ENCODE data around the gene ADAMTS12. TPM values are rescaled to one million over a fixed set of nuclear protein-coding genes. Genes with fewer than 3 reads are reported as not detected.

Gene ADAMTS12
- polyA plus RNA-seq, 1 donor from 2014 or later, result 0.07 TPM

DNA sequence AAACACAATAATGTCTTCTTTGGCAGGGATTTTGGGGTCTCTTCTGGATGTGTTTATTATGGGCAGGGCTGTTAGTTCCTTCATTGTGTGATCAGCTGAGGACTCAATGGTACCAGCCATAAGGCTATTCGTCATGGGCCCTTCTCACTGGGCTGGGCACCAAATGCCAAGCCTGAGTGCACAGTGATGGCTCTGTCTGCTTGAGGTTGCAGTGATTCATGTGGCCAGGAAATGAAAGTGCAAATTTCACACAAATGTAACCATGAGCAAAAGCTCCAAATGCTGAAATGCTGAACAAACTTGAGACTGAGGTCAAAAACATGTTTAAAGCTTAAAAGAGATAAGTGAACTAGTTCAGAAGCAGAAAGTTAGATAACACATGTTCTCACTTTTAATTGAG is 260.0 kb downstream of the ADAMTS12 start:
- Histone ChIP-seq H3F3A (ENCODE audit: insufficient read depth, low read length, poor library complexity, severe bottlenecking) (no peaks in the 10 kb centered on the region), H3K9me2 (ENCODE audit: insufficient read depth, low read length) (no peaks in the 10 kb centered on the region), H3K27ac (ENCODE audit: low read length) (no peak overlapping the region), H3K9ac (ENCODE audit: low read length) (no peak overlapping the region), H4K20me1 (ENCODE audit: insufficient read depth) (no peaks in the 10 kb centered on the region), H3K9me3 (ENCODE audit: low read length) (no peaks in the 10 kb centered on the region), H3K4me2 (ENCODE audit: low read length) (no peak overlapping the region), H2AFZ (ENCODE audit: low read depth, low read length) (no peak overlapping the region), H3K4me3 (ENCODE audit: low read length) (no peak overlapping the region), H3K79me2 (replicated peaks; ENCODE audit: insufficient read depth, low read length) (no peaks in the 10 kb centered on the region), H3K36me3 (ENCODE audit: insufficient read depth, low read length) (no peaks in the 10 kb centered on the region), H3K27me3 (ENCODE audit: insufficient read depth, low read depth, low read length) (no peaks in the 10 kb centered on the region)
- TF ChIP-seq RAD21 (conservative IDR thresholded peaks at IDR 0.05) (no peak), TAF1 (IDR thresholded peaks at IDR 0.05; ENCODE audit: low read depth) (no peak), CTCF (IDR thresholded peaks at IDR 0.05; ENCODE audit: poor library complexity, severe bottlenecking) (no peak), POLR2AphosphoS5 (IDR thresholded peaks at IDR 0.05) (no peak), MXI1 (conservative IDR thresholded peaks at IDR 0.05; ENCODE audit: poor library complexity, severe bottlenecking) (no peak), EZH2 (IDR thresholded peaks at IDR 0.05; ENCODE audit: borderline replicate concordance, insufficient read depth, low read length, poor library complexity, severe bottlenecking) (no peak), EP300 (conservative IDR thresholded peaks at IDR 0.05; ENCODE audit: poor library complexity, severe bottlenecking) (no peak), SMC3 (conservative IDR thresholded peaks at IDR 0.05; ENCODE audit: poor library complexity) (no peak)
- TF ChIP-seq, protein P1, sequence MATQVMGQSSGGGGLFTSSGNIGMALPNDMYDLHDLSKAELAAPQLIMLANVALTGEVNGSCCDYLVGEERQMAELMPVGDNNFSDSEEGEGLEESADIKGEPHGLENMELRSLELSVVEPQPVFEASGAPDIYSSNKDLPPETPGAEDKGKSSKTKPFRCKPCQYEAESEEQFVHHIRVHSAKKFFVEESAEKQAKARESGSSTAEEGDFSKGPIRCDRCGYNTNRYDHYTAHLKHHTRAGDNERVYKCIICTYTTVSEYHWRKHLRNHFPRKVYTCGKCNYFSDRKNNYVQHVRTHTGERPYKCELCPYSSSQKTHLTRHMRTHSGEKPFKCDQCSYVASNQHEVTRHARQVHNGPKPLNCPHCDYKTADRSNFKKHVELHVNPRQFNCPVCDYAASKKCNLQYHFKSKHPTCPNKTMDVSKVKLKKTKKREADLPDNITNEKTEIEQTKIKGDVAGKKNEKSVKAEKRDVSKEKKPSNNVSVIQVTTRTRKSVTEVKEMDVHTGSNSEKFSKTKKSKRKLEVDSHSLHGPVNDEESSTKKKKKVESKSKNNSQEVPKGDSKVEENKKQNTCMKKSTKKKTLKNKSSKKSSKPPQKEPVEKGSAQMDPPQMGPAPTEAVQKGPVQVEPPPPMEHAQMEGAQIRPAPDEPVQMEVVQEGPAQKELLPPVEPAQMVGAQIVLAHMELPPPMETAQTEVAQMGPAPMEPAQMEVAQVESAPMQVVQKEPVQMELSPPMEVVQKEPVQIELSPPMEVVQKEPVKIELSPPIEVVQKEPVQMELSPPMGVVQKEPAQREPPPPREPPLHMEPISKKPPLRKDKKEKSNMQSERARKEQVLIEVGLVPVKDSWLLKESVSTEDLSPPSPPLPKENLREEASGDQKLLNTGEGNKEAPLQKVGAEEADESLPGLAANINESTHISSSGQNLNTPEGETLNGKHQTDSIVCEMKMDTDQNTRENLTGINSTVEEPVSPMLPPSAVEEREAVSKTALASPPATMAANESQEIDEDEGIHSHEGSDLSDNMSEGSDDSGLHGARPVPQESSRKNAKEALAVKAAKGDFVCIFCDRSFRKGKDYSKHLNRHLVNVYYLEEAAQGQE (IDR thresholded peaks at IDR 0.05; ENCODE audit: borderline replicate concordance), result no peak

DNA sequence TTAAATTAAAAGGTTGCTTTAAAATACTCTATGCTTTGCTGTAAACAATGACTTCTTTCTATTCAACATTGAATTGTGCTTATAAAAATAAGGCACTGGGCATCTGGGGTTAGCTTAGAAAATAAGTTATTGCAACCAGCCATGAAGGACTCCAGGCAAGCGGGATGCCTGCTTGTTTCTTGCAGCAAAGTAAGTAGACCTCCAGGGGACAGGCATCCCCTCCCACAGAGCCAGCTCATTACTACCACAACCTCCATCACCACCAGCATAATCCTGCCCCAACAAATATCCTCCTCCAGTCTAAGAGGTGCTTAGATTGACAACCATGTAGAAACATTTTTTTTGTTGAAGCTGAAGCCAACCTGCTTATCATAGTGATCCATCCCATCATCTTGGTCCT is 260.7 kb downstream of the ADAMTS12 start:
- TF ChIP-seq EP300 (conservative IDR thresholded peaks at IDR 0.05; ENCODE audit: poor library complexity, severe bottlenecking), result no peak
- no peak for TF ChIP-seq SMC3 (conservative IDR thresholded peaks at IDR 0.05; ENCODE audit: poor library complexity)
- TF ChIP-seq EZH2 (IDR thresholded peaks at IDR 0.05; ENCODE audit: borderline replicate concordance, insufficient read depth, low read length, poor library complexity, severe bottlenecking), result no peak
- no peak for TF ChIP-seq CTCF (IDR thresholded peaks at IDR 0.05; ENCODE audit: poor library complexity, severe bottlenecking)
- no peak for TF ChIP-seq MXI1 (conservative IDR thresholded peaks at IDR 0.05; ENCODE audit: poor library complexity, severe bottlenecking)
- TF ChIP-seq POLR2AphosphoS5 (IDR thresholded peaks at IDR 0.05), result no peak
- TF ChIP-seq, protein P1 (IDR thresholded peaks at IDR 0.05; ENCODE audit: borderline replicate concordance), result no peak
- no peak for TF ChIP-seq TAF1 (IDR thresholded peaks at IDR 0.05; ENCODE audit: low read depth)
- TF ChIP-seq RAD21 (conservative IDR thresholded peaks at IDR 0.05), result no peak
- Histone ChIP-seq H3K4me2 (ENCODE audit: low read length) (no peak overlapping the region), H3K9me2 (ENCODE audit: insufficient read depth, low read length) (no peaks in the 10 kb centered on the region), H3K4me3 (ENCODE audit: low read length) (no peak overlapping the region), H3K27ac (ENCODE audit: low read length) (no peak overlapping the region), H3K9me3 (ENCODE audit: low read length) (no peaks in the 10 kb centered on the region), H4K20me1 (ENCODE audit: insufficient read depth) (no peaks in the 10 kb centered on the region), H3F3A (ENCODE audit: insufficient read depth, low read length, poor library complexity, severe bottlenecking) (no peaks in the 10 kb centered on the region), H3K9ac (ENCODE audit: low read length) (no peak overlapping the region), H3K79me2 (replicated peaks; ENCODE audit: insufficient read depth, low read length) (no peaks in the 10 kb centered on the region), H3K36me3 (ENCODE audit: insufficient read depth, low read length) (no peaks in the 10 kb centered on the region), H2AFZ (ENCODE audit: low read depth, low read length) (no peak overlapping the region), H3K27me3 (ENCODE audit: insufficient read depth, low read depth, low read length) (no peaks in the 10 kb centered on the region)

Measured in neural cell (in vitro differentiated cells).